Astrocyte (in vitro differentiated cells and primary cell): ENCODE measurements around the gene MED27. TPM values are rescaled to one million over a fixed set of nuclear protein-coding genes. Genes with fewer than 3 reads are reported as not detected.

Experiments used
- DNase-seq: peaks from one replicate; pipeline ENCODE4 v3.0.0-alpha.2; 2010; ENCODE audit warnings: low read depth
- FAIRE-seq: peaks from 2 replicates; lab custom pipeline; 2011; peaks lifted over from hg19 to GRCh38; lab: Jason Lieb, UNC
- H2AFZ ChIP-seq: 2 replicates; pipeline ENCODE4 v1.6.0; 2012; ENCODE audit warnings: low read depth, low read length, inconsistent platforms
- H3K27ac ChIP-seq: 2 replicates; pipeline ENCODE4 v1.5.1; 2011; ENCODE audit warnings: low read depth, low read length, inconsistent platforms
- H3K27me3 ChIP-seq: 2 replicates; pipeline ENCODE4 v1.6.0; 2011; ENCODE audit warnings: low read length, inconsistent platforms; ENCODE audit not compliant: insufficient read depth
- H3K36me3 ChIP-seq: 2 replicates; pipeline ENCODE4 v1.5.1; 2011; ENCODE audit warnings: low read length, inconsistent platforms; ENCODE audit not compliant: insufficient read depth
- H3K4me1 ChIP-seq: 2 replicates; pipeline ENCODE4 v1.5.1; 2011; ENCODE audit warnings: low read length, inconsistent platforms; ENCODE audit not compliant: insufficient read depth
- H3K4me2 ChIP-seq: 2 replicates; pipeline ENCODE4 v1.6.0; 2012; ENCODE audit warnings: low read length, inconsistent platforms
- H3K4me3 ChIP-seq: 2 replicates; pipeline ENCODE4 v1.5.1; 2011; ENCODE audit warnings: low read depth, mild to moderate bottlenecking, low read length, inconsistent platforms; ENCODE audit not compliant: insufficient read depth
- H3K79me2 ChIP-seq: 2 replicates; pipeline ENCODE4 v1.6.0; 2012; ENCODE audit warnings: mild to moderate bottlenecking, low read length, inconsistent platforms; ENCODE audit not compliant: insufficient read depth
- H3K9ac ChIP-seq: 2 replicates; pipeline ENCODE4 v1.6.0; 2012; ENCODE audit warnings: mild to moderate bottlenecking, low read length, inconsistent platforms
- H3K9me3 ChIP-seq: 2 replicates; pipeline ENCODE4 v1.5.1; 2012; ENCODE audit warnings: low read depth, mild to moderate bottlenecking, low read length, inconsistent platforms; ENCODE audit not compliant: insufficient read depth
- H4K20me1 ChIP-seq: 2 replicates; pipeline ENCODE4 v1.6.0; 2012; ENCODE audit warnings: low read length, inconsistent platforms; ENCODE audit not compliant: insufficient read depth
- H3K27ac Mint-ChIP-seq: one replicate; pipeline ENCODE4 v1.8.0; 2021; ENCODE audit warnings: mild to moderate bottlenecking, mixed read lengths; ENCODE audit not compliant: unreplicated experiment
- H3K27me3 Mint-ChIP-seq: one replicate; pipeline ENCODE4 v1.8.0; 2021; ENCODE audit warnings: low read depth, mixed read lengths; ENCODE audit not compliant: unreplicated experiment
- H3K36me3 Mint-ChIP-seq: one replicate; pipeline ENCODE4 v1.8.0; 2021; ENCODE audit warnings: low read depth, mixed read lengths; ENCODE audit not compliant: unreplicated experiment
- H3K4me1 Mint-ChIP-seq: one replicate; pipeline ENCODE4 v1.8.0; 2021; ENCODE audit warnings: low read depth, mixed read lengths; ENCODE audit not compliant: unreplicated experiment
- H3K4me3 Mint-ChIP-seq: one replicate; pipeline ENCODE4 v1.8.0; 2021; ENCODE audit warnings: mild to moderate bottlenecking, moderate library complexity, mixed read lengths; ENCODE audit not compliant: unreplicated experiment
- H3K9me3 Mint-ChIP-seq: one replicate; pipeline ENCODE4 v1.8.0; 2021; ENCODE audit warnings: mild to moderate bottlenecking, mixed read lengths; ENCODE audit not compliant: unreplicated experiment
- CTCF ChIP-seq: IDR thresholded peaks from 2 replicates; pipeline ENCODE4 v1.5.1; 2011; ENCODE audit warnings: low read depth, mild to moderate bottlenecking, inconsistent platforms, low read length, moderate library complexity; ENCODE audit not compliant: insufficient read depth
- EZH2 ChIP-seq: IDR thresholded peaks from 2 replicates; pipeline ENCODE4 v1.6.1; 2012; ENCODE audit warnings: mild to moderate bottlenecking, low read length, inconsistent platforms; ENCODE audit not compliant: insufficient read depth
- total RNA-seq: library from RNA; stranded (reverse); gene quantifications from 2 replicates; pipeline ENCODE4 v1.2.1, GENCODE V29; 2021

The MED27 gene
- total RNA-seq, 1 donor from 2014 or later, result 26.9 TPM

GRCh38 chr9:131833906-131834305 is 245.8 kb downstream of the MED27 start:
- H3K36me3 Mint-ChIP-seq, result no peaks in the 10 kb centered on the region
- no peaks in the 10 kb centered on the region for H3K79me2 ChIP-seq
- FAIRE-seq (no peak), DNase-seq (peak; percentile 15)
- H3K36me3 ChIP-seq, result no peaks in the 10 kb centered on the region
- no peak overlapping the region for H3K4me2 ChIP-seq
- H3K27ac ChIP-seq, result no peak overlapping the region
- no peak overlapping the region for H3K27ac Mint-ChIP-seq
- peaks cover 13% of the 10 kb centered on the region for H3K9me3 ChIP-seq
- no peaks in the 10 kb centered on the region for H3K4me1 Mint-ChIP-seq
- H3K4me3 Mint-ChIP-seq, result no peak overlapping the region
- no peak overlapping the region for H2AFZ ChIP-seq
- H3K4me1 ChIP-seq, result no peaks in the 10 kb centered on the region
- H3K4me3 ChIP-seq, result no peak overlapping the region
- no peak overlapping the region for H3K9ac ChIP-seq
- H3K9me3 Mint-ChIP-seq, result peaks cover 14% of the 10 kb centered on the region
- peaks cover 16% of the 10 kb centered on the region for H3K27me3 ChIP-seq
- no peak for TF ChIP-seq EZH2
- no peak for TF ChIP-seq CTCF
- H4K20me1 ChIP-seq, result peaks cover 5% of the 10 kb centered on the region
- H3K27me3 Mint-ChIP-seq, result peaks cover 14% of the 10 kb centered on the region

- Histone ChIP-seq H3K79me2 (no peaks in the 10 kb centered on the region), H3K4me2 (no peak overlapping the region), H3K9me3 (peaks cover 13% of the 10 kb centered on the region), H2AFZ (no peak overlapping the region), H3K4me3 (no peak overlapping the region), H3K27me3 (peaks cover 19% of the 10 kb centered on the region), H3K27ac (no peak overlapping the region), H4K20me1 (peaks cover 4% of the 10 kb centered on the region), H3K36me3 (no peaks in the 10 kb centered on the region), H3K4me1 (no peaks in the 10 kb centered on the region), H3K9ac (no peak overlapping the region)
- H3K4me1 Mint-ChIP-seq, result no peaks in the 10 kb centered on the region
- H3K27ac Mint-ChIP-seq, result no peak overlapping the region
- H3K9me3 Mint-ChIP-seq, result peaks cover 14% of the 10 kb centered on the region
- no peaks in the 10 kb centered on the region for H3K36me3 Mint-ChIP-seq
- no peak for DNase-seq
- no peak for FAIRE-seq
- TF ChIP-seq EZH2, result no peak
- TF ChIP-seq CTCF, result no peak
- peaks cover 15% of the 10 kb centered on the region for H3K27me3 Mint-ChIP-seq
- no peak overlapping the region for H3K4me3 Mint-ChIP-seq
Observed at GRCh38 chr9:131833083-131833482, 246.6 kb downstream of the MED27 start.

- Mint-ChIP-seq H3K27ac (no peak overlapping the region), H3K4me1 (no peaks in the 10 kb centered on the region), H3K27me3 (peaks cover 18% of the 10 kb centered on the region), H3K9me3 (peaks cover 14% of the 10 kb centered on the region), H3K36me3 (no peaks in the 10 kb centered on the region), H3K4me3 (no peak overlapping the region)
- no peak overlapping the region for H3K4me2 ChIP-seq
- TF ChIP-seq CTCF, result no peak
- no peak for TF ChIP-seq EZH2
- no peaks in the 10 kb centered on the region for H3K4me1 ChIP-seq
- FAIRE-seq (no peak), DNase-seq (no peak)
- H3K9ac ChIP-seq, result no peak overlapping the region
- no peaks in the 10 kb centered on the region for H4K20me1 ChIP-seq
- peaks cover 13% of the 10 kb centered on the region for H3K9me3 ChIP-seq
- H3K4me3 ChIP-seq, result no peak overlapping the region
- no peak overlapping the region for H3K27ac ChIP-seq
- H3K79me2 ChIP-seq, result no peaks in the 10 kb centered on the region
- peaks cover 16% of the 10 kb centered on the region for H3K27me3 ChIP-seq
- H2AFZ ChIP-seq, result no peak overlapping the region
- no peaks in the 10 kb centered on the region for H3K36me3 ChIP-seq
Observed at GRCh38 chr9:131831380-131832165, 248.1 kb downstream of the MED27 start.
